ENCODE data around the gene ENOSF1.

ENOSF1 gene

DNA sequence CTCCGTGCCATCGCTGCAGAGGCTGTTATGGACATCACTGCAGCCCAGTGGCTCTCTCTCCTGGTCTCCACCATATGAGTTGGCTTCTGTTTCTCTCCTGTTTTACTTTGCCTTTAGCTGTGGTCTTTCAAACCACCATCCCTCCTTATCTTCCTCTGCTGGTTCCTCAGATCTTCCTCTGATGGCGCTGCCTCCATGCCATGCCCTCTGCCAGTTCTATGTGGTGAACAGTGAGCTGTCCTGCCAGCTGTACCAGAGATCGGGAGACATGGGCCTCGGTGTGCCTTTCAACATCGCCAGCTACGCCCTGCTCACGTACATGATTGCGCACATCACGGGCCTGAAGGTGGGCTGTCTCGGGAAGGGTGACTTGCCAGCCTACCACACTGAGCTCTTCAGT, 41.9 kb downstream of the ENOSF1 start:
- DNase-seq: no peak

DNA sequence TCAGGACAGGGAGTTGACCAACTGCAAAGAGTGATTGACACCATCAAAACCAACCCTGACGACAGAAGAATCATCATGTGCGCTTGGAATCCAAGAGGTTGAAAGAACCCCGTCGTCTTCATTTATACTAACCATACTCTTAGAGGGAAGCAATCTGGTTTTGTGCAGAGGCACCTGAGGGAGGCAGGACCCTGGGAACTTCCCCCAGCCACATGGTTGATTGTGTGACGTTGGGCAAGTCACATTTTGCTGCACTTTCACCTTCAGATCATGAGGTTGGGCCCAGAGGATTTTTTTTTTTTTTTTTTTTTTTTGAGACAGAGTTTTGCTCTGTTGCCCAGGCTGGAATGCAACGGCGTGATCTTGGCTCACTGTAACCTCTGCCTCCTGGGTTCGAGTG, 43.4 kb downstream of the ENOSF1 start:
- no peak for DNase-seq

DNA sequence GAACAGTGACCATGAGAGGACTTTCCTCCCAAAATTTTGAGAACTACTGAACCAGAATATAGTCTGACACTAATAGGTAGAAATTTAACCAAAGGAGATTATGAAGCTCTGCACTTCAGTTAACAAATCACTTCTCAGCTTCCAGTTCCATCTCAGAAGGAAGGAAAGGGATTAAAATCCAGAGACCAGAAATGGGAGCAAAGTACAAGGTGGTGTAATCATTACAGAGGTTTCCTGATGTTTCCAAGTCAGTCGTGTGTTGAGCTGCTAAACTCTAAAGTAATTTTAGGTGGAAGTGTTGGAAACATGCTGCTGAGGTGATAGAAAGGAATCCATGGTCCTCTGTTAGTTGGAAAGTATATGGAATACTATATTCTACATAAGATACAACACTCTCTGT, 44.2 kb downstream of the ENOSF1 start:
- no peak for DNase-seq

DNA sequence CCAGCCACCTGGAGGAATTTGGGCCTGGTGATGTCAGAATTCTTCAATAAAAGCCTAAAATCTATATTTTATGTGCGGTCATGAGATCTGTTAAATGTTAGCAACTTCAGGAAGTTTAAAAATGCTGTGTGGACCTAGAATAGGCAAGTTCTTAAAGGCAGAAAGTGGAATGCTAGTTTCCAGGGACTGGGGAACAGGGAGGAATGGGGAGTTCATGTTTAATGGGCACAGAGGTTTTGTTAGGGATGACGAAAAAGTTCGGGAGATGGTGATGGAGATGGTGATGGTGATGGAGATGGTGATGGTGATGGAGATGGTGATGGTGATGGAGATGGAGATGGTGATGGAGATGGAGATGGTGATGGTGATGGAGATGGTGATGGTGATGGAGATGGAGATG, 45.8 kb downstream of the ENOSF1 start:
- no peak for DNase-seq

DNA sequence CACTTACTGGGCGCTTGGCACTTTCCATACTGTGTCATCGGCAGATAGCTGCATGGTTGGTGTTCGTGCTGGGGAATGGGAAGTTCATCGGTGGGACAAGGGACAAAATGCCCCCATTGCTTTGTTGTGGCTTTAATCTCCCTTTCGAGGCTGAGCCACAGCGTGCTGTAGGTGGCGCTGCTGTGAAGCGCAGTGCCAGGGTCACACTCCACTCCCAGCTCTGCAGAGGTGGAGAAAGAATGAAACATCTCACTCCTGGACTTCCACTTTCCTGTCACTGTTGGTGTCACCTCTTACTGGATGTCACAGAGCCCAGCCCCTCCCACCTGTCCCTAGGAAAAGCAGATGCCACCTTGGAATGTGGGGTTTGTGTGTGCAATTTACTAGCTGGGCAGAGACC, 46.3 kb downstream of the ENOSF1 start:
- DNase-seq: no peak

DNA sequence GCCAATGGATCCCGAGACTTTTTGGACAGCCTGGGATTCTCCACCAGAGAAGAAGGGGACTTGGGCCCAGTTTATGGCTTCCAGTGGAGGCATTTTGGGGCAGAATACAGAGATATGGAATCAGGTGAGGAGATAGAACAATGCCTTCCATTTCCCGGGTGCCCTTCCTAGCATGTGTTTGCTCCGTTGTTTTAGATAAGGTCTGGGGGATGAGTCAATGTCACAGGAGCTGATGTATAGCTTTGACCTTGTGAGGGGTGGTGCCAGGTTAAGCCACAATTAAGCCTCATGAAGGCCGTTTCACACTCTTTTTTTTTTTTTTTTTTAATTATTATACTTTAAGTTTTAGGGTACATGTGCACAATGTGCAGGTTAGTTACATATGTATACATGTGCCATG, 50.2 kb downstream of the ENOSF1 start:
- DNase-seq: no peak

DNA sequence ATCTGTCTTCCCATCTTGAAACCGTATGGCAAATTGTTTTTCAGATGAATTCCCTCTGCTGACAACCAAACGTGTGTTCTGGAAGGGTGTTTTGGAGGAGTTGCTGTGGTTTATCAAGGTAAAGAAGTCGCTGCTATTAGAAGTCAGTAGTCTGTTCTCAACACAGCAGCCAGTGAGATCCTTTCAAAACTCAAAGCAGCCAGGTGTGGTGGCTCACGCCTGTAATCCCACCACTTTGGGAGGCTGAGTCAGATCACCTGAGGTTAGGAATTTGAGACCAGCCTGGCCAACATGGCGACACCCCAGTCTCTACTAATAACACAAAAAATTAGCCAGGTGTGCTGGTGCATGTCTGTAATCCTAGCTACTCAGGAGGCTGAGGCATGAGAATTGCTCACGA, 52.8 kb downstream of the ENOSF1 start:
- no peak for DNase-seq

DNA sequence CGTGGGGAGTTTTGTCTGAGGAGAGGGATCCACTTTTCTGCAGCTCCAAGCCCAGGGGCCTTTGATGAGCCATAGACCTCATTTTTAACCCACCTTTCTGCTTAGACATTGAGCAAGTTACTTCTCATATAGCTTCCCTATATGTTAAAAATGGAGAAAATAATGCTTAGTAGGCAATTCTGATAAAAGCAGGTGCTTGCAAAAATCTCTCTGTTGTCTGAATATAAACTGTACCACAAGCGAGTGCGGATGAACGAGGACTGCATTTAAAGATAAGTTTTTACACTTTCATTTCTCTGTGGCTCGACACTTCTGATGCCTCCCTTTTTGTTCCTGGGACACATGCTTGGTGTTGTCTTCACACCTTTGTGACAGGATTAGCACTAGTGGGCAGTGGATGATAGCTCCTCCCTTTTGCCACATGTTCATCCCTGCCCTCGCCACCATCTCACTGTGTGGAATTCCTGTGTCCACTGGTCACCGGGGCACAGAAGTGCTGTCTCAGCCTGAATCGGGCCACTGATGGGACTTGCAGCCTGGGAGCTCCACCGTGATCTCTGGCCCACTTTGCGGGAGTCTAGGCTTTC, 53.4 kb downstream of the ENOSF1 start:
- DNase-seq: no peak

DNA sequence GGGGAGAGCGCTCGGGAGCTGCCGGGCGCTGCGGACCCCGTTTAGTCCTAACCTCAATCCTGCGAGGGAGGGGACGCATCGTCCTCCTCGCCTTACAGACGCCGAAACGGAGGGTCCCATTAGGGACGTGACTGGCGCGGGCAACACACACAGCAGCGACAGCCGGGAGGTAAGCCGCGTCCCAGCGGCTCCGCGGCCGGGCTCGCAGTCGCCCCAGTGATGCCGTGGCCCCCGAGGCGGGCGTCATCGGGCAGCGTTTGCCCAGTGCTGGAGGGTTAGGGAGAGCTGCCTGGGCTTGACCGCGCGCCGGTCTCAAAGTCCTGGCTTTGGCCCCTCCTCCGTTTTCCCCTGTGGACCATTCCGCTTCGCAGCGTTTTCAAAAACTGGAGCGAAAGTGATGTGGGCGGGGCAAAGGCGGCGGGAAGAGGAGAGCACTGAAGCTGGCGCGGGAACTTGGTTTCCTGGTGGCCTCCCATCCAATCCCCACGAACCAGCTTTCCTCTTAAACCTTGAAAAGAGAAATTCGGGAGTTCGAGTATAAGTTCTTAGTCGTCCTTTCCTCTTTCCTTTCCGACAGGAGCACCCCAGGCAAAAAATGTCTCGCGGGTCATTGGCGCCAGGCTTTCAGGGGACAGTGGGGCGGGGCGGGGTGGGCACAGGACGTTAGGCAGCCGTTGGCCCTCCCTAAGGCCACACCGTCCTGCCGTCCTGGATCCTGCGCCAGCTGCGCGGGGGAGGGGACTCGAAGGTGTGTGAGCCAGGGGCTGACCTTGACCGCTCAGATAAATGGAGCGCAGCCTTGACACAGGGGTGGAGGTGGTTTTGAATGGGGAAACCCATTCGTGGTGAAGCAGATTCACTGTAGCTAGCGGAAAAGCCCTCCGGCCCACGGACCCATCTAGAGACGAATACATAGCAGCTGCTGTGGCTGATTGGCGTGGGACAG, 54.2 kb downstream of the ENOSF1 start:
- peak; percentile 66 to 86 for DNase-seq

DNA sequence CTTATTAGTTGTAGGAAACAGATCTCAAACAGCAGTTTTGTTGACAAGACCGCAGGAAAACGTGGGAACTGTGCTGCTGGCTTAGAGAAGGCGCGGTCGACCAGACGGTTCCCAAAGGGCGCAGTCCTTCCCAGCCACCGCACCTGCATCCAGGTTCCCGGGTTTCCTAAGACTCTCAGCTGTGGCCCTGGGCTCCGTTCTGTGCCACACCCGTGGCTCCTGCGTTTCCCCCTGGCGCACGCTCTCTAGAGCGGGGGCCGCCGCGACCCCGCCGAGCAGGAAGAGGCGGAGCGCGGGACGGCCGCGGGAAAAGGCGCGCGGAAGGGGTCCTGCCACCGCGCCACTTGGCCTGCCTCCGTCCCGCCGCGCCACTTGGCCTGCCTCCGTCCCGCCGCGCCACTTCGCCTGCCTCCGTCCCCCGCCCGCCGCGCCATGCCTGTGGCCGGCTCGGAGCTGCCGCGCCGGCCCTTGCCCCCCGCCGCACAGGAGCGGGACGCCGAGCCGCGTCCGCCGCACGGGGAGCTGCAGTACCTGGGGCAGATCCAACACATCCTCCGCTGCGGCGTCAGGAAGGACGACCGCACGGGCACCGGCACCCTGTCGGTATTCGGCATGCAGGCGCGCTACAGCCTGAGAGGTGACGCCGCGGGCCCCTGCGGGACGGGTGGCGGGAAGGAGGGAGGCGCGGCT, 55.0 kb downstream of the ENOSF1 start, which contains the start of gene TYMS:
TSS of gene TYMS (plus strand) at position 343 of the 690 bp plus-strand sequence. CDS start at position 433, 90 bp downstream.
- DNase-seq: peak; percentile 37 to 74

DNA sequence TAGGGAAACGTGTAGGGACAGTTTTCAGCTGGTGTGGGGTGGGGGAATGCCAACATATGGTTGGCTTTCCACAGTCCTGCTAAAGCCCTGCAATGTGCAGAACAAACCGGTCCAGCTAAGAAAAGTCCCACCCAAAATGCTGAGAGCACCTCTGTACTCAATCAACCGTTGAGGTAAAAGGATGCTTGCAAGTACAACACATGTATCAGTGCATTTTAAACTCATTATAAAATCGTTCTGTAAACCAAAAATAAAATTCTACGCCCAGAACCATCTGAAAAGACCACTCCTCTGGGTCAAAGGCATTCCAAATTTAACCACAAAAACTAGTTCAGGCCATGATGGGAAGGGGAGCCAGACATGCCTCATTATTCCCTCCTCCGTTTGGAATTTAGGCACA, 57.0 kb downstream of the ENOSF1 start:
- DNase-seq: no peak

DNA sequence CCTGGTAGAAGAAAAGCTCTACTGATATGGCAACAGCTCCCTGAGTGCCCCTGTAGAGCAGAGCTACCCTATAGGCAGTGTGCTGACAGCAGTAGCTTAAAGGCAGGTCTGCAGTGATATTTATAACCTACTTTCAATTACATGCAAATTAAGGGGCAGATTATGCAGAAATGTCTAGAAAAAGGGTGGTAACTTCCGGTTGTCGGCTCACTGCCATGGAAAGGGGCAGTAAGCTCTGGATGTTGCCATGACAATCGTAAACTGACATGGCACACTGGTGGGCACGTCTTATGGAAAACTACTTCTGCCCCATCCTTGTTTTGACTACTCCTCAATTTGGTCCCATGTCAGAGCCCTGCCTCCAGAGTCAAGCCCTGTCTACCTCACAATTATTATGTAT, 57.8 kb downstream of the ENOSF1 start:
- DNase-seq: no peak

DNA sequence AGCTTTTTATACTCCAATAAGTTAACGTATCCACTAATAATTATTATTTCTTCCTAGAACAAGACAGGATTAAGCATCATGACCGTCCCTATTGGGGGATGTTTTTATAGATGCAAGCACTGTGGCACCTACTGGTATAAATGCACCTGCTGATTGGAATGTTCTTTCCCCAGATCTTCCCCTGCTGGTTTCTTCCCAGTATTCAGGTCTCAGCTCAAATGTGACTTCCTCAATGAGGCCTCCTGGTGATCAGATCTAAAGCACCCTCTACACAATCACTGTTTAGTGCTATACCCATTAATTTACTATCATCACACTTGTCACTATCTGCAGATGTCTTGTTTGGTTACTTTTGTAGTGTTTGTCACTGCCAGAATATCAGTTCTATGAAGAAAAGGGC, 58.9 kb downstream of the ENOSF1 start:
- no peak for DNase-seq

DNA sequence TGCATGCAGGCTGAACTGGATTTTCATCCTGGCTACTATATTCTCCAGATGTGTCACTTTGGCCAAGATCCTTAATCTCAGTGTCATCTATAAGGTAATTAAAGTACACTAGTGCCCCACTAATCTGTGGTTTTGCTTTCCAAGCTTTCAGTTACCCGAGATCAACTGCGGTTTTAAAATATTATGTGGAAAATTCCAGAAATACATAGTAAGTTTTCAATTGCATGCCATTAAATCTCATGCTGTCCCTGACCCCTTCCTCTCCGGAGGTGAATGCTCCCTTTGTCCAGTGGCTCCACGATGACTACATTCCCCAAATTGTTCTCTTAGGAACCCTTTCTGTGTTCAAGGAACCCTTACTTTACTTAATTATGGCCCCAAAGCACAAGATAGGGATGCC, 60.3 kb downstream of the ENOSF1 start:
- no peak for DNase-seq

DNA sequence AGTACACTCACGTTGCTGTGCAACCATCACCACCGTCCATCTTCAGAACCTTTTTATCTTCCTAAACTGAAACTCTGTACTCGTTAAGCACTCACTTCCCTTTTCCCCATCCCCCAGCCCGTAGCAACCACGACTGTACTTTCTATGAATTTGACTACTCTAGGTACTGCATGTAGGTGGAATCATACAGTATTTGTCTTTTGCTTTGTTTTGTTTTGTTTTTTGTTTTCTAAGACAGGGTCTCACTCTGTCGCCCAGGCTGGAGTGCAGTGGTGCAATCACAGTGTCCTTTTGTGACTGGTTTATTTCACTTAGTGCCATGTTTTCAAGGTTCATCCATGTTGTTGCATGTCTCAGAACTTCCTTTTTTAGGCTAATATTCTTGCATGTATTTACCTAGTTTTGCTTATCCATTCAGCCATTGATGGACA, 62.0 kb downstream of the ENOSF1 start:
- no peak for DNase-seq

DNA sequence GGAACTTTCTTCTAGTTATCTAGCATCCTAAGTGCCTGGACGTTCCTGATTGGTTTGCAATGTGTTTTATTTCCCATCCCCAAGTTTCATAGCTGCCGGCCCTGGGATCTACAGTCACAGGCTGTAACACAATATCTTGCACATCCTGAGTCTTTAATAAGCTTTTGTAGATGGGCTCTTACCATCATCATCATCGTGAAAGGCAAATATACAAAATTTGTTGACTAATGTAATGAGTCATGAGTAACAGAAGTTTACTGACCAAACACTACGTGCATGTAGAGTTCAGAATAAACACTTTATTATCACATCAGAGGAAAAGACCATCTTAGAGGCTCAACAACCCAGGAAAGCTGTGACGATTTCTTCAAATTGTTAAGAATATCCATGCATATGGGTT, 63.1 kb downstream of the ENOSF1 start:
- DNase-seq: no peak

DNA sequence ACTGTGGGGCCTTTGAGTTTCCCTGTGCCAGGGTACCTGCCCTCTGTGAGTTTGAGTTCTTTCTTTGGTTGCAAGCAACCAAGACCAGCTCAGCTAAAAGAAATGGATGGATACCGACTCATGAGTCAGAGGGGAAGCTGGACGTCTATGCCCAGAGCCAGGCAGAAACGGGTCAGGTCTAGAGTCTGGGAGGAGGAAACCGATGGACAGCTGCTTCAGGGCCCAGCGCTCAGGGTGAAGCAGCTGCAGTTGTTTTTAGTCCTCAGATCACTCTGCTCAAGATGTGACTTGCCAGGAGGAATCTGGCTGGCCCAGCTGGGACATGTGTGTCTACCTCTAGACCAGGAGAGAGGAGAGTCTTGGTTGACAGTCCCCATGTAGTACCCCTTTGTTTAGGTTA, 65.1 kb downstream of the ENOSF1 start:
- DNase-seq: no peak

DNA sequence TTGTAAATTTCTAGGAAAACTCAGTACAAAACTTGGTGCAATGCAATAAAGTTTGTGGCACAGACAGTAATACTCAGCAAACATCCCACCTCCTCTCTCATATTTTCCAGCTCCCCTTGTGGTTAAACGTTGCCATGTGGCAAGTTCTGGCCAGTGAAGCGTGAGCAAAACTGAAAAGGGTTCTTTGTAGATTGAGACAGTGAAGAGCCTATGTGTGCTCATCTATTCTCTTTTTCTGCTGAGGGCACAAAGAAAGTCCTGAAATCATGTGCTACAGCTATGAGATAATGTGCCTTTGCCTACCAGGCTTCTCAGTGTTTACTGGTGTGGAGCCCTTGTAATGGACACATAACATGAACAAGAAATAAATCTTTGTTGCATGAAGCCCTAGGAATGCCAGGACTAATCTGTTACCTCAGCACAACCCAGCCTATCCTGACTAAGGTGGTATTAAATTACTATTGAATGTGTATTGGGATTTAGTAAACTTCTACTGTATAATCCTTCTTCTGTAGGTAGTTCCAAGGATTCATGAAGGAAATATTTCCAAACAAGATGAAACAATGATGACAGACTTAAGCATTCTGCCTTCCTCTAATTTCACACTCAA, 67.9 kb downstream of the ENOSF1 start:
- no peak for DNase-seq

DNA sequence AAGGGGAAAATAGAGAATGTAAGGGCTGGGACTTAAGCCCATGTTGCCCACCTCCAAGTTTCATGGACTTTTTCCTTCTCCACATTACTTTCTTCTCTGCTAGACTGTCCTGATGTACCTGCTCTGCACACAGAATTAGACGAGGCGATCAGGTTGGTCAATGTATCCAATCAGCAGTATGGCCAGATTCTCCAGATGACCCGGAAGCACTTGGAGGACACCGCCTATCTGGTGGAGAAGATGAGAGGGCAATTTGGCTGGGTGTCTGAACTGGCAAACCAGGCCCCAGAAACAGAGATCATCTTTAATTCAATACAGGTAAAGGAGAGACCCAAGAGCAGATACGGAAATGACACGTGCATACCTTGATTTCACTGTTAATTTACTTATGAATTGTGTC, 71.2 kb downstream of the ENOSF1 start:
- no peak for DNase-seq

DNA sequence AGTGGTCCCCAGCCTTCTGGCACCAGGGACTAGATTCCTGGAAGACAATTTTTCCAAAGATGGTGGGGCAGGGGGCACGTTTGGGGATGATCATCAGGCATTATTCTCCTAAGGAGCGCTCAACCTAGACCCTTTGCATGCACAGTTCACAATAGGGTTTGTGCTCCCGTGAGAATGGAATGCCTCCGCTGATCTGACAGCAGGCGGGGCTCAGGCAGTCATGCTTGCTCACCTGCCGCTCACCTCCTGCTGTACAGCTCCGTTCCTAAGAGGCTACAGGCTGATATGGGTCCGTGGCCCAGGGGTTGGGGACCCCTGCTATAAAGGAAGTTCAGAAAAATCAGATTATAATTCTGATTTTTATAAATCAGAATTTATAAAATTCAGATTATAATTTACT, 77.3 kb downstream of the ENOSF1 start:
- no peak for DNase-seq

DNA sequence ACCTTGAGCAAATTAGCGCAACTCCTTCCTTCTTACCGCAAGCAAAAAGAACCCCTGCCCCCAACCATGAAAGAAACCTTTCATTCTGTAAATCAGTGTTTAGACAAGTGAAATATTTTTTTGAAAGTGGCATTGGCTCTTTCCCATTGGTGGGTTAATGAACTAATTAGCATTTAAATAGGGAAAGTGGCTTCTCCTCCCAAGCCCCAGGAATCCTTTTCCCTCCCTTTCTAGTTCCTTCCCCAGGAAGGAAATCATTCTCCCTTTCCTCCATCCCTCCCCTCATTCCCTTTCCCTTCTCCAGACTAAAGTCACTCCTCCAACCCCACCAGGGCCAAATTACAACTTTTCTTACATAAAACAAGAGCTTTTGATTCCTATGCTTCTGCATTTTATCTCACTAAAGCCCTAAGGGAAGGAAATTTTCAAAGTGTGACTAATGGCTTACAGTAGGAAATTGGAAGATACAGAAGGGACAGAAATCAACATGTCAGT, 77.8 kb downstream of the ENOSF1 start:
- no peak for DNase-seq

DNA sequence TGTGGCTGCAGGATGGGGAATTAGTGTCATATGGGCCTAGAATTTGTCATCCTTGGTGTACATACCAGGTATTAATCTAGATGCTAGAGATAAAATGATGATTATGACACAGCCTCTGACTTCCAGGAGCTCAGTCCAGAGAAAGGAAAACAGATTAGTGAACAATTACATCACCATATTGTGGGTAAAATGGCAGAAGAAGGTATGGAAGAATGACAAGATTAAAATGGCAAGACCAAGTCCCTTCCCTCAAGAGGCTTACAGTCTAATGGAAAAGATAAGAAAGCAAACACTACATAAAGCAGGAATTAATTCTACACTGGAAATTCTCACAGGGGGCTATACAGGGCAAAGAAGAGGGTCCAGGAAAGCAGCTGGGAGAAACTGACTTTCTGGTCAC, 80.9 kb downstream of the ENOSF1 start:
- no peak for DNase-seq
